ENCODE results near the gene OPCML.

GRCh38 chr11:132499661-132500060 is 1032.6 kb downstream of the OPCML start:
- TF ChIP-seq CTCF (IDR thresholded peaks at IDR 0.05; ENCODE audit: insufficient read depth, low read length) (no peak), REST (IDR thresholded peaks at IDR 0.05; ENCODE audit: insufficient replicate concordance, low read depth) (no peak), POLR2AphosphoS5 (IDR thresholded peaks at IDR 0.05; ENCODE audit: low read depth) (no peak), GABPA (IDR thresholded peaks at IDR 0.05; ENCODE audit: low read depth) (no peak)

All from HL-60 (cell line).